Inferior parietal cortex (tissue), 1 donor: ENCODE data around the gene LUC7L.
A peak's percentile ranks its signal among the peaks of the same experiment; 100 is the strongest.
"Not testable (repeated sequence)": the region's sequence is repeated elsewhere in the genome, so short reads cannot be mapped to it uniquely, and the experiment has no call there.

Experiments used
- DNase-seq: peaks from one replicate; pipeline ENCODE4 v3.0.0-alpha.2; 2016; ENCODE audit errors: extremely low spot score

LUC7L gene

GRCh38 chr16:263944-264343 lies 34.7 kb upstream of the LUC7L start:
- DNase-seq: no peak

- DNase-seq: no peak
Observed at GRCh38 chr16:263182-263774, 34.0 kb upstream of the LUC7L start.

GRCh38 chr16:262121-262745 lies 33.0 kb upstream of the LUC7L start:
- DNase-seq: no peak

- DNase-seq: no peak
Observed at GRCh38 chr16:261031-261691, 31.9 kb upstream of the LUC7L start.

- no peak for DNase-seq
Observed at GRCh38 chr16:260326-260725, 31.1 kb upstream of the LUC7L start.

GRCh38 chr16:259814-260253 lies 30.6 kb upstream of the LUC7L start:
- no peak for DNase-seq

- DNase-seq: no peak
Observed at GRCh38 chr16:259226-259625, 30.0 kb upstream of the LUC7L start.

GRCh38 chr16:258091-258490 lies 28.8 kb upstream of the LUC7L start:
- DNase-seq: not testable (repeated sequence)

GRCh38 chr16:255183-255582 lies 25.9 kb upstream of the LUC7L start:
- DNase-seq: no peak

- no peak for DNase-seq
Observed at GRCh38 chr16:254461-254860, 25.2 kb upstream of the LUC7L start.

GRCh38 chr16:253833-254232 lies 24.6 kb upstream of the LUC7L start:
- no peak for DNase-seq

GRCh38 chr16:252366-253337 lies 23.4 kb upstream of the LUC7L start:
- DNase-seq: no peak

- DNase-seq: no peak
Observed at GRCh38 chr16:249431-249830, 20.2 kb upstream of the LUC7L start.

GRCh38 chr16:247027-247426 lies 17.8 kb upstream of the LUC7L start:
- no peak for DNase-seq

- DNase-seq: no peak
Observed at GRCh38 chr16:245105-245504, 15.9 kb upstream of the LUC7L start.

GRCh38 chr16:243348-243747 lies 14.1 kb upstream of the LUC7L start:
- DNase-seq: no peak

GRCh38 chr16:242281-242680 lies 13.0 kb upstream of the LUC7L start:
- DNase-seq: no peak

GRCh38 chr16:240559-240958 lies 11.3 kb upstream of the LUC7L start:
- no peak for DNase-seq

- peak; percentile 33 for DNase-seq
Observed at GRCh38 chr16:239948-240277, 10.7 kb upstream of the LUC7L start.

GRCh38 chr16:234468-235305 lies 5.4 kb upstream of the LUC7L start, which contains the start of gene FAM234A:
FAM234A (plus strand) TSS chr16:234821; CDS start chr16:254414, 19,593 bp downstream.
- peak; percentile 96 for DNase-seq

- DNase-seq: no peak
Observed at GRCh38 chr16:230949-231348, 1.7 kb upstream of the LUC7L start.
